Neural cell (in vitro differentiated cells): ENCODE data around the gene ADAP1. TPM values are rescaled to one million over a fixed set of nuclear protein-coding genes. Genes with fewer than 3 reads are reported as not detected.

Source experiments
- H2AFZ ChIP-seq: fragments of 200-600, 300-800 bp; sonication (generic), shearing (Covaris generic); 2 replicates; pipeline ENCODE4 v1.6.0; 2014; ENCODE audit warnings: low read depth, mild to moderate bottlenecking, antibody characterized with exemption, low read length, moderate library complexity
- H3F3A ChIP-seq: fragments of 200-600 bp; shearing (Covaris generic); 2 replicates; pipeline ENCODE4 v1.6.1; 2016; ENCODE audit warnings: mild to moderate bottlenecking, moderate library complexity, mixed read lengths, antibody characterized with exemption, low read length; ENCODE audit not compliant: insufficient read depth, poor library complexity, severe bottlenecking
- H3K27ac ChIP-seq: fragments of 200-600, 300-800 bp; sonication (generic), shearing (Covaris generic); 2 replicates; pipeline ENCODE4 v1.5.1; 2014; ENCODE audit warnings: mild to moderate bottlenecking, low read length, moderate library complexity
- H3K27me3 ChIP-seq: fragments of 300-800, 200-600 bp; sonication (generic), shearing (Covaris generic); 2 replicates; pipeline ENCODE4 v1.6.0; 2014; ENCODE audit warnings: mild to moderate bottlenecking, low read depth, low read length, moderate library complexity; ENCODE audit not compliant: insufficient read depth
- H3K36me3 ChIP-seq: fragments of 300-800, 200-600 bp; sonication (generic), shearing (Covaris generic); 2 replicates; pipeline ENCODE4 v1.5.1; 2014; ENCODE audit warnings: mild to moderate bottlenecking, antibody characterized with exemption, low read length, moderate library complexity; ENCODE audit not compliant: insufficient read depth
- H3K4me2 ChIP-seq: fragments of 300-800, 200-600 bp; sonication (generic), shearing (Covaris generic); 2 replicates; pipeline ENCODE4 v1.6.0; 2014; ENCODE audit warnings: mild to moderate bottlenecking, low read length
- H3K4me3 ChIP-seq: fragments of 300-800, 200-600 bp; sonication (generic), shearing (Covaris generic); 2 replicates; pipeline ENCODE4 v1.5.1; 2014; ENCODE audit warnings: mild to moderate bottlenecking, low read length, moderate library complexity
- H3K79me2 ChIP-seq: fragments of 200-600 bp; shearing (Covaris generic); replicated peaks from 2 replicates; pipeline ENCODE4 v1.6.0; 2014; ENCODE audit warnings: mild to moderate bottlenecking, low read length, moderate library complexity; ENCODE audit not compliant: insufficient read depth
- H3K9ac ChIP-seq: fragments of 300-800, 200-600 bp; sonication (generic), shearing (Covaris generic); 2 replicates; pipeline ENCODE4 v1.6.1; 2016; ENCODE audit warnings: mild to moderate bottlenecking, low read length, mixed read lengths
- H3K9me2 ChIP-seq: fragments of 200-600 bp; shearing (Covaris generic); 2 replicates; pipeline ENCODE4 v1.6.1; 2016; ENCODE audit warnings: mild to moderate bottlenecking, low read length, mixed read lengths; ENCODE audit not compliant: insufficient read depth
- H3K9me3 ChIP-seq: fragments of 200-600, 300-800 bp; sonication (generic), shearing (Covaris generic); 2 replicates; pipeline ENCODE4 v1.6.1; 2016; ENCODE audit warnings: mild to moderate bottlenecking, mixed run types, low read length, moderate library complexity, mixed read lengths
- H4K20me1 ChIP-seq: fragments of 200-600 bp; shearing (Covaris generic); 2 replicates; pipeline ENCODE4 v1.6.1; 2016; ENCODE audit warnings: mild to moderate bottlenecking, mixed run types; ENCODE audit not compliant: insufficient read depth
- CTCF ChIP-seq: fragments of 450-650 bp; IDR thresholded peaks from 2 replicates; pipeline ENCODE4 v1.5.1; 2014; ENCODE audit warnings: antibody characterized with exemption, mild to moderate bottlenecking, moderate library complexity; ENCODE audit not compliant: poor library complexity, severe bottlenecking
- EP300 ChIP-seq: fragments of 450-650 bp; conservative IDR thresholded peaks from 2 replicates; pipeline ENCODE4 v1.6.1; 2014; ENCODE audit warnings: antibody characterized with exemption, mild to moderate bottlenecking, moderate library complexity; ENCODE audit not compliant: poor library complexity, severe bottlenecking
- EZH2 ChIP-seq: fragments of 200-600, 300-800 bp; shearing (Covaris generic), sonication (generic); IDR thresholded peaks from 2 replicates; pipeline ENCODE4 v1.6.1; 2014; ENCODE audit warnings: antibody characterized with exemption, low read length, borderline replicate concordance, mild to moderate bottlenecking; ENCODE audit not compliant: insufficient read depth, poor library complexity, severe bottlenecking
- MXI1 ChIP-seq: fragments of 450-650 bp; conservative IDR thresholded peaks from 2 replicates; pipeline ENCODE4 v1.6.1; 2014; ENCODE audit warnings: antibody characterized with exemption, mild to moderate bottlenecking; ENCODE audit not compliant: poor library complexity, severe bottlenecking
- POLR2AphosphoS5 ChIP-seq: IDR thresholded peaks from 2 replicates; pipeline ENCODE4 v1.6.1; 2012
- RAD21 ChIP-seq: fragments of 450-650 bp; conservative IDR thresholded peaks from 2 replicates; pipeline ENCODE4 v1.6.1; 2014; ENCODE audit warnings: antibody characterized with exemption, mild to moderate bottlenecking, moderate library complexity
- REST ChIP-seq: IDR thresholded peaks from 2 replicates; pipeline ENCODE4 v1.6.1; 2012; ENCODE audit warnings: borderline replicate concordance
- SMC3 ChIP-seq: fragments of 450-650 bp; conservative IDR thresholded peaks from 2 replicates; pipeline ENCODE4 v1.6.1; 2014; ENCODE audit warnings: antibody characterized with exemption, mild to moderate bottlenecking, moderate library complexity; ENCODE audit not compliant: poor library complexity
- TAF1 ChIP-seq: IDR thresholded peaks from 2 replicates; pipeline ENCODE4 v1.6.1; 2012; ENCODE audit warnings: low read depth
- polyA plus RNA-seq: library from polyadenylated mRNA; depleted of rRNA; stranded (reverse); fragments of >200 nt; gene quantifications from 2 replicates; pipeline ENCODE4 v1.2.3, GENCODE V29; 2014

Gene ADAP1
- polyA plus RNA-seq, 1 donor from 2014 or later, result 76.8 TPM

DNA sequence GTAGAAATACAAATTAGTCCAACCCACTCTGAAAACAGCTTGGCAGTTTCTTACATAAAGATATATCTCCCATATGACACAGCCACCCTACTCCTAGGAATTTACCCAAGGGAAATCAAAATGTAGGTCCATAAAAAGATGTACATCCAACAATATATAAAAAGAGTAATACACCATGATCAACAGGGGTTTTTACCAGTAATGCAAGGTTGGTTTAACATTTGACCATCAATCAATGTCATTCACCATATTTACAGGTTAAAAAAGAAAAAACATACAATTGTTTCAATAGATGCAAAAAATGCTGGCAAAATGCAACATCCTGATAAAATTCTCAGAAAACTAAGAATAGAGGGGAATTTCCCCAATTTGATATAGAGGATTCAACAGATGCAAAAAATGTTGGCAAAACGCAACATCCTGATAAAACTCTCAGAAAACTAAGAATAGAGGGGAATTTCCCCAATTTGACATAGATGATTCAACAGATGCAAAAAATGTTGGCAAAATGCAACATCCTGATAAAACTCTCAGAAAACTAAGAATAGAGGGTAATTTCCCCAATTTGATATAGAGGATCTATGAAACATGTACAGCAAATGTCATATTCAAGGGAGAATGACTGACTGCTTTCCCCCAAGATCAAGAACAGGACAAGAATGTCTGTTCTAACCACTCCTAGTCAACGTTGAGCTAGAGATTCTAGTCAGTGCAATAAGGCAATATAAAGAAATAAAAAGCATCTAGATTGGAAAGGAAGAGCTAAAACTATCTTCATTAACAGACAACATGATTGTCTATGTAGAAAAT, 13.7 kb downstream of the ADAP1 start:
- Histone ChIP-seq H3K79me2 (no peaks in the 10 kb centered on the region), H3K4me2 (no peak overlapping the region), H3K9me2 (no peaks in the 10 kb centered on the region), H3K4me3 (no peak overlapping the region), H3K9me3 (no peaks in the 10 kb centered on the region), H3K27ac (no peak overlapping the region), H2AFZ (no peak overlapping the region), H3F3A (no peaks in the 10 kb centered on the region), H3K9ac (no peak overlapping the region), H3K36me3 (no peaks in the 10 kb centered on the region), H3K27me3 (no peaks in the 10 kb centered on the region), H4K20me1 (no peaks in the 10 kb centered on the region)
- no peak for TF ChIP-seq EZH2
- TF ChIP-seq SMC3, result no peak
- no peak for TF ChIP-seq CTCF
- no peak for TF ChIP-seq POLR2AphosphoS5
- no peak for TF ChIP-seq EP300
- no peak for TF ChIP-seq REST
- no peak for TF ChIP-seq MXI1
- TF ChIP-seq RAD21, result no peak
- no peak for TF ChIP-seq TAF1

DNA sequence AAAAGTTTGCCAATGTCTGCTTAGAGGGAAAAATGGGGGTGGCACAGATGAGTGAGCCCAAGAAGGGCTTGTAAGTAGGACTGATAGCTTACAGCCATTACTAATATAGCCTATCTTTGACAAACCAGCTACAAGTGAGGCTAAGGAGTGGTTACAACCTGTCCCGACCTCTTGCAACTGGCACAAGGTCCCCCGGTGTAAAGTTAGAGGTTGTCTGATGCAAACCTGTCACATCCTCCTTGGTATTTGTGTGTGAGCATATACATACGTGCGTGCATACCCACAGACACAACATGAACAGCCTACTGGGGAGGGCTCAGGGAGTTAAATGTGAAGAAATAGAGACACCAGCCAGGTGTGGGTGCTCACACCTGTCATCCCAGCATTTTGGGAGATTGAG, 14.6 kb downstream of the ADAP1 start:
- H3K36me3 ChIP-seq, result no peaks in the 10 kb centered on the region
- H3K4me3 ChIP-seq, result no peak overlapping the region
- H2AFZ ChIP-seq, result no peak overlapping the region
- H3F3A ChIP-seq, result no peaks in the 10 kb centered on the region
- H3K27ac ChIP-seq, result no peak overlapping the region
- H4K20me1 ChIP-seq, result no peaks in the 10 kb centered on the region
- no peak overlapping the region for H3K9ac ChIP-seq
- no peaks in the 10 kb centered on the region for H3K9me2 ChIP-seq
- no peak overlapping the region for H3K4me2 ChIP-seq
- TF ChIP-seq EZH2 (no peak), SMC3 (no peak), REST (no peak), TAF1 (no peak), POLR2AphosphoS5 (no peak), RAD21 (no peak), MXI1 (no peak), CTCF (no peak), EP300 (no peak)
- no peaks in the 10 kb centered on the region for H3K79me2 ChIP-seq
- no peaks in the 10 kb centered on the region for H3K27me3 ChIP-seq
- H3K9me3 ChIP-seq, result no peaks in the 10 kb centered on the region
